ENCODE results near the gene ABCC3. TPM values are rescaled to one million over a fixed set of nuclear protein-coding genes. Genes with fewer than 3 reads are reported as not detected.

ABCC3 gene
- total RNA-seq, 2 donors from 2014 or later: 0.40 TPM; not detected in 1

- Mint-ChIP-seq H3K9me3 (no peaks in the 10 kb centered on the region), H3K36me3 (ENCODE audit: low read depth) (no peaks in the 10 kb centered on the region), H3K4me1 (peaks cover 4% of the 10 kb centered on the region), H3K4me3 (no peak overlapping the region), H3K27ac (no peak overlapping the region), H3K27me3 (peaks cover 9% of the 10 kb centered on the region)
- no peak for ATAC-seq (replicated peaks)
These were observed 16.4 kb upstream of the ABCC3 start for GRCh38 chr17:50618300-50618699.

GRCh38 chr17:50618941-50619340 lies 15.7 kb upstream of the ABCC3 start:
- H3K4me3 Mint-ChIP-seq: no peak overlapping the region
- ATAC-seq (replicated peaks): no peak
- H3K27ac Mint-ChIP-seq: no peak overlapping the region
- H3K9me3 Mint-ChIP-seq: no peaks in the 10 kb centered on the region
- peaks cover 9% of the 10 kb centered on the region for H3K27me3 Mint-ChIP-seq
- H3K4me1 Mint-ChIP-seq: peaks cover 4% of the 10 kb centered on the region
- H3K36me3 Mint-ChIP-seq (ENCODE audit: low read depth): no peaks in the 10 kb centered on the region

GRCh38 chr17:50619489-50619888 lies 15.2 kb upstream of the ABCC3 start:
- Mint-ChIP-seq H3K4me3 (no peak overlapping the region), H3K4me1 (peaks cover under 1% of the 10 kb centered on the region), H3K36me3 (ENCODE audit: low read depth) (no peaks in the 10 kb centered on the region), H3K27me3 (peaks cover 9% of the 10 kb centered on the region), H3K27ac (no peak overlapping the region), H3K9me3 (no peaks in the 10 kb centered on the region)
- ATAC-seq (replicated peaks): no peak

DNA sequence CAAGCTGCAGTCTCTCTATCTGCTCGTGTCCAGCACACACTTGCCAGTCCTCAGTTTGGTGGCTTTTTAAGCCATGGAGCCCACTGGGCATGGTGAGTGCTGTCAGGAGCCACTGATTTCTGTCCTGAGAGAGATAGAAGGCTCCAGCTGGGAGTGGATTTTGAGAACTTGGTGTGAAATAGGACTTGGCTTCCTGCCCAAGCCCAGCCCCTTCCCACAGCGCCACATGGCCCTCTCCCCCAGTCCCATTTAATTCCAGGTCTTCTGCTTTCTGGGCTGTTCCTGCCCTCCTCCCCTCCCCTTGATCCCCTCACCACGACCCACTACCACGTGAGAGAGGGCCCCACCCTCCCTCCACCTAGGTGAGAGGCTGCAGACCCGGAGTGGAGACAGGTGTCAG lies 14.4 kb upstream of the ABCC3 start:
- H3K27me3 Mint-ChIP-seq: peaks cover 9% of the 10 kb centered on the region
- no peak overlapping the region for H3K4me3 Mint-ChIP-seq
- H3K27ac Mint-ChIP-seq: no peak overlapping the region
- no peaks in the 10 kb centered on the region for H3K9me3 Mint-ChIP-seq
- H3K4me1 Mint-ChIP-seq: no peaks in the 10 kb centered on the region
- ATAC-seq (replicated peaks): no peak
- H3K36me3 Mint-ChIP-seq (ENCODE audit: low read depth): no peaks in the 10 kb centered on the region

DNA sequence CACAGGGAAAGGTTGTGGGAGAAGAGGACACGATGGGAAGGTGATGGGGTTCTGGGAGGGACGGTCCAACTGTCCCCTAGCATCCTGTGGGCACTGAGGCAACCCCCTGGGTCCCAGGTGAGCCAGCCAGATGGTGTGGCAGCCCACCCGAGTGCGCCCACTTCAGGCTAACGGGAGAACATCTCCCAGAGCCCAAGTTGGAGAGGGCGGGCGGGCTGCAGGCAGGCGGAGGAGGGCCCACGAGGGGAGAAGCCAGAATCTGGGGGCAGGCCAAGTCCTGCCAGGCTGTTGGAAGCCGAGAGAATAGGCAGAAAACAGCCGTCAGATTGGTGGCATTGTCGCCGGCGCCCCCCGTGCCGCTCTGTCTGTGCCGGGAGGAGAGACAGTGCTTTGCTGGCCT lies 13.8 kb upstream of the ABCC3 start:
- Mint-ChIP-seq H3K27me3 (peaks cover 15% of the 10 kb centered on the region), H3K4me3 (no peak overlapping the region), H3K27ac (no peak overlapping the region), H3K9me3 (no peaks in the 10 kb centered on the region), H3K4me1 (no peaks in the 10 kb centered on the region), H3K36me3 (ENCODE audit: low read depth) (no peaks in the 10 kb centered on the region)
- ATAC-seq (replicated peaks): no peak

DNA sequence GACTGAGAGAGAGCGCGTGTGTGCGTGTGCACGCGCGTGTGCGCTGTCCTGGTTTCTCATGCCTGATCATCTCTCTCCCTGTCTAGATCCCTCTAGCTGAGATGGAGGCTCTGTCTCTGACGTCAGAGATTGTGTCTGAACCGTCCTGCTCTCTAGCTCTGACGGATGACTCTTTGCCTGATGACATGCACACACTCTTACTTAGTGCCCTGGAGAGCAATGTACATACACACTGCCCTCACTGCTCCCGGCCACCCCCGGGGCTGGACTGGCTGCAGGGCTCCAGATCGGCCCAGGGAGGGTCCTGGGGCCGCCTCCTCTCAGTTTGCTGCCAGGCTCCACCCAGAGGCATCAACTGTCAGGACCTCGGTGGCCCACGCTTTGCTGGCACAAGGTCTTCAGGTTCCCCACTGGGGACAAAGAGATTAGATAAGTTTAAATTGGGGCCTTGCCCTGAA lies 13.1 kb upstream of the ABCC3 start:
- no peak overlapping the region for H3K27ac Mint-ChIP-seq

DNA sequence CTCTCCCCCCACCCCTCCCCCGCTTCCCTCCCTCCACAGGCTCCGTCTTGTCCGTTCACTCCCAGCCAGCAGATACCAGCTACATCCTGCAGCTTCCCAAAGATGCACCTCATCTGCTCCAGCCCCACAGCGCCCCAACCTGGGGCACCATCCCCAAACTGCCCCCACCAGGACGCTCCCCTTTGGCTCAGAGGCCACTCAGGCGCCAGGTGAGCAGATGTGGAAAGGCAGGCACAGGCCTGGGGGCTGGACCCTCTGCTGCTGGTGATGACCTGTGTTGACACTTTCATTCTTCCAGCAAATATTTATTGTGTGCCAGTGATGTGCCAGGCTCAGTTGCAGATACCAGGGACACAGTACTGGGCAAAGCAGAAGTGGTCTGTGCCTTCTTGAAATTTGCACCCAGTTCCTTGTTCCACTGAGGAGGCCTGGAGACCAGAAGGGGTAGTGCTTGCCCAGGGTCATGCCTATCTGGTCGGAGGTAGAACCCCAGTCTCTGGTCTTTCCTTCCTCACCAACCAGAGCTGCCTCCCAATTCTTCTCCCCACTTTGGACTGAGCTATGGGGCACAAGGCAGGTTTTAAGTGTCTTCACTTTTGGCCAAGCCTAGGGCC lies 10.3 kb upstream of the ABCC3 start:
- ATAC-seq (replicated peaks): no peak
- H3K4me3 Mint-ChIP-seq: no peak overlapping the region
- H3K27ac Mint-ChIP-seq: no peak overlapping the region
- H3K9me3 Mint-ChIP-seq: no peaks in the 10 kb centered on the region
- H3K36me3 Mint-ChIP-seq (ENCODE audit: low read depth): no peaks in the 10 kb centered on the region
- no peaks in the 10 kb centered on the region for H3K4me1 Mint-ChIP-seq
- peaks cover 33% of the 10 kb centered on the region for H3K27me3 Mint-ChIP-seq

More for the DNA sequence above, 13.1 kb upstream of the ABCC3 start:
- ATAC-seq (replicated peaks): no peak
- Mint-ChIP-seq H3K4me3 (no peak overlapping the region), H3K27me3 (peaks cover 16% of the 10 kb centered on the region), H3K4me1 (no peaks in the 10 kb centered on the region), H3K9me3 (no peaks in the 10 kb centered on the region), H3K36me3 (ENCODE audit: low read depth) (no peaks in the 10 kb centered on the region)

DNA sequence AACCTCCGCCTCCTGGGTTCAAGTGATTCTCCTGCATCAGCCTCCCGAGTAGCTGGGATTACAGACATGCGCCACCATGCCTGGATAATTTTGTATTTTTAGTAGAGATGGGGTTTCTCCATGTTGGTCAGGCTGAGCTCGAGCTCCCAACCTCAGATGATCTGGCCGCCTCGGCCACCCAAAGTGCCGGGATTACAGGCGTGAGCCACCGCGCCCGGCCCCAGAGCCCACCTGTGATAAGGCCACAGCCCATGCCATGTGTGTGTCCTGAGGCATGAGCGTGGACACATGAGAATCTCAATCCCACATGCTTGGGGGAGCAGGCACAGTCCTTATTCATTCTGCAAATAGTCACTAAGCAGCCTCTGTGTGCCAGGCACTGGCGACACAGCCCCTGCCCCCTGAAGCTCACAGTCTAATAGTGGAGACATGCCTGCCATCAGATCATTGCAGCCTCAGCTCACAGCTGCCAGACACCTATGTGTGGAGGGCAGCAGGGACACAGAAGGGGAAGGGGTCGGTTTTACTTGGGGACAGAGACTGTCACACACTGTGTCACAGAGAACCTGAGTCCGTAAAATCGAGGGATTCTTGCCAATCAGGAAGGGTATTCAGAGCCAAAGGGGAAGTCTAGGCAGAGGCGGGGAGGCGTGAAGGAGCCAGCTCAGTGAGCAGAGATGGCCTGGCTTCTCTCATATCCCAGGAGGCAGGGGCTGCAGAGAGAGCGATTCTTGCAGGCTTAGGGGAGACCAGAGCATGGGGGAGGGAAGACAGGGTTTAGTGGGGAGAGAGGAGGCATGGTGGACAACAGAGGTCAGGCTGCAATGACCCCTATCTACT lies 9.4 kb upstream of the ABCC3 start:
- Mint-ChIP-seq H3K27me3 (peaks cover 34% of the 10 kb centered on the region), H3K9me3 (no peaks in the 10 kb centered on the region), H3K27ac (no peak overlapping the region), H3K4me3 (no peak overlapping the region), H3K4me1 (peaks cover under 1% of the 10 kb centered on the region), H3K36me3 (ENCODE audit: low read depth) (no peaks in the 10 kb centered on the region)
- ATAC-seq (replicated peaks): no peak

- H3K9me3 Mint-ChIP-seq: no peaks in the 10 kb centered on the region
- H3K27ac Mint-ChIP-seq: no peak overlapping the region
- peaks cover 39% of the 10 kb centered on the region for H3K27me3 Mint-ChIP-seq
- H3K36me3 Mint-ChIP-seq (ENCODE audit: low read depth): no peaks in the 10 kb centered on the region
- H3K4me3 Mint-ChIP-seq: no peak overlapping the region
- H3K4me1 Mint-ChIP-seq: peaks cover 5% of the 10 kb centered on the region
- ATAC-seq (replicated peaks): peak; percentile 77
These were observed 8.6 kb upstream of the ABCC3 start for GRCh38 chr17:50626037-50626574.

- H3K4me1 Mint-ChIP-seq: peaks cover 10% of the 10 kb centered on the region
- H3K36me3 Mint-ChIP-seq (ENCODE audit: low read depth): no peaks in the 10 kb centered on the region
- H3K4me3 Mint-ChIP-seq: no peak overlapping the region
- H3K9me3 Mint-ChIP-seq: no peaks in the 10 kb centered on the region
- no peak for ATAC-seq (replicated peaks)
- no peak overlapping the region for H3K27ac Mint-ChIP-seq
- peaks cover 40% of the 10 kb centered on the region for H3K27me3 Mint-ChIP-seq
These were observed 7.5 kb upstream of the ABCC3 start for GRCh38 chr17:50627036-50627781.

- H3K4me3 Mint-ChIP-seq: no peak overlapping the region
- H3K4me1 Mint-ChIP-seq: peaks cover 10% of the 10 kb centered on the region
- H3K27ac Mint-ChIP-seq: no peak overlapping the region
- H3K36me3 Mint-ChIP-seq (ENCODE audit: low read depth): no peaks in the 10 kb centered on the region
- no peaks in the 10 kb centered on the region for H3K9me3 Mint-ChIP-seq
- H3K27me3 Mint-ChIP-seq: peaks cover 44% of the 10 kb centered on the region
- no peak for ATAC-seq (replicated peaks)
These were observed 6.7 kb upstream of the ABCC3 start for GRCh38 chr17:50627782-50628601.

DNA sequence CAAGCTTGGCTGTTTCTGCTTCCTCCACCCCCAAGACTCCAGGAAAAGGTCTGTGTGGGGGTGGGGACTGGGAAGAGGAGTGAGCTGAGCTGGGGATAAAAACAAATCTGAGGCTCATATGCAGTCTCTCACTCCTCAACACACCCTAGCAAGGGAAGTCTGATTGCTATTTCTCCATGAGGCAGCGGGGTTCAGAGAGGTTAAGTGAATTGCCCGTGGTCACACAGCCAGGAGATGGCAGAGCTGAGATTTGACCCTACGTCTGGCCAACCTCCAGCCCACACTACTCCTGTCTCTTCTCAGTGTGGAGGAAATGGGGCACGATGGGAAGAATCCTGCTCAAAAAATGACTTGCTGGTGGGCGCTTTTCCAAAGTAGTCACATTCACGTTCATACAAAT lies 4.8 kb upstream of the ABCC3 start:
- peaks cover 10% of the 10 kb centered on the region for H3K4me1 Mint-ChIP-seq
- no peaks in the 10 kb centered on the region for H3K9me3 Mint-ChIP-seq
- H3K27ac Mint-ChIP-seq: no peak overlapping the region
- no peak overlapping the region for H3K4me3 Mint-ChIP-seq
- H3K27me3 Mint-ChIP-seq: peaks cover 52% of the 10 kb centered on the region
- no peaks in the 10 kb centered on the region for H3K36me3 Mint-ChIP-seq (ENCODE audit: low read depth)
- no peak for ATAC-seq (replicated peaks)

- Mint-ChIP-seq H3K4me1 (peaks cover 10% of the 10 kb centered on the region), H3K27me3 (peaks cover 47% of the 10 kb centered on the region), H3K9me3 (no peaks in the 10 kb centered on the region), H3K36me3 (ENCODE audit: low read depth) (no peaks in the 10 kb centered on the region), H3K4me3 (no peak overlapping the region), H3K27ac (no peak overlapping the region)
- ATAC-seq (replicated peaks): peak; percentile 75
These were observed 4.0 kb upstream of the ABCC3 start for GRCh38 chr17:50630524-50631194.

Measured in activated T-helper 17 cell treated with anti-CD3 and anti-CD28 coated beads, Interleukin-2, amount 50 U/mL, for 72 hours (primary cell).